Choroid plexus epithelial cell (primary cell): ENCODE data around the gene STK16.
A peak's percentile ranks its signal among the peaks of the same experiment; 100 is the strongest.

Experiments used
- DNase-seq: peaks from one replicate; pipeline ENCODE4 v3.0.0-alpha.2; 2010; ENCODE audit warnings: low read depth
- H3K4me3 ChIP-seq: 2 replicates; pipeline ENCODE4 v1.5.1; 2011; ENCODE audit warnings: low read depth, mild to moderate bottlenecking, control low read depth, low read length, moderate library complexity
- CTCF ChIP-seq: conservative IDR thresholded peaks from 2 replicates; pipeline ENCODE4 v1.5.1; 2011; ENCODE audit warnings: low read depth, mild to moderate bottlenecking, control low read depth, inconsistent platforms, low read length, moderate library complexity

The STK16 gene

GRCh38 chr2:219234331-219234730, 10.9 kb upstream of the STK16 start:
- no peak for TF ChIP-seq CTCF
- H3K4me3 ChIP-seq: no peak overlapping the region
- DNase-seq: no peak

- H3K4me3 ChIP-seq: peak overlapping the region; percentile 51
- peak; percentile 50 for DNase-seq
Observed at GRCh38 chr2:219243291-219243761, 2.0 kb upstream of the STK16 start.

GRCh38 chr2:219244789-219245147, 511 bp upstream of the STK16 start:
- H3K4me3 ChIP-seq: peak overlapping the region; percentile 98

More at GRCh38 chr2:219243291-219243761, 2.0 kb upstream of the STK16 start:
- TF ChIP-seq CTCF: no peak

GRCh38 chr2:219245899-219246230, 586 bp downstream of the STK16 start:
- DNase-seq: no peak
- TF ChIP-seq CTCF: no peak

More at GRCh38 chr2:219244789-219245147, 511 bp upstream of the STK16 start:
- DNase-seq: no peak
- TF ChIP-seq CTCF: no peak

GRCh38 chr2:219246559-219246958, 1.3 kb downstream of the STK16 start:
- DNase-seq: no peak
- TF ChIP-seq CTCF: no peak

More at GRCh38 chr2:219245899-219246230, 586 bp downstream of the STK16 start:
- peak overlapping the region; percentile 98 for H3K4me3 ChIP-seq

GRCh38 chr2:219247678-219248642, 2.7 kb downstream of the STK16 start:
- H3K4me3 ChIP-seq: no peak overlapping the region

More at GRCh38 chr2:219246559-219246958, 1.3 kb downstream of the STK16 start:
- no peak overlapping the region for H3K4me3 ChIP-seq

More at GRCh38 chr2:219247678-219248642, 2.7 kb downstream of the STK16 start:
- DNase-seq: no peak
- TF ChIP-seq CTCF: no peak
